ENCODE results near the gene SNAPC3.

Gene SNAPC3

GRCh38 chr9:15492485-15493150, 69.9 kb downstream of the SNAPC3 start:
- DNase-seq (ENCODE audit: low read depth), result no peak

GRCh38 chr9:15498246-15498995, 75.7 kb downstream of the SNAPC3 start:
- DNase-seq (ENCODE audit: low read depth), result no peak

DNA sequence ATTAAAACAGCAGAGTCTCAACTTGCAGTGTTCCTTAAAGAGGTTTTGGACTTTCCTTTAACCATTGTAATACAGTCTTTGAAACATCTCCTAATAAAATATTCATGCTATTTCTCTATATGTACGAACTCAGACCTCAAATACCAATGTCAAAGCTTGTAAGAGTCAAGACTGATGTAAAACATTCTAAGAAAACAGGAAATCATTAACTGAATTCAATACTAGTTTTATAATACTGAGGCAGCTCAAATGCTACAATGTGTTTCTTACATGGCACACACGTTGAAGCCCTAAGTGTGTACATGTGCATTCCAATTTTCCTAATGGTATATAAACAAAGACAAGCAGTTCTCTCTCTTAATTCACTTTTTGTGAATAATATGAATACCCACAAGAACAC, 76.5 kb downstream of the SNAPC3 start:
- no peak for DNase-seq (ENCODE audit: low read depth)

DNA sequence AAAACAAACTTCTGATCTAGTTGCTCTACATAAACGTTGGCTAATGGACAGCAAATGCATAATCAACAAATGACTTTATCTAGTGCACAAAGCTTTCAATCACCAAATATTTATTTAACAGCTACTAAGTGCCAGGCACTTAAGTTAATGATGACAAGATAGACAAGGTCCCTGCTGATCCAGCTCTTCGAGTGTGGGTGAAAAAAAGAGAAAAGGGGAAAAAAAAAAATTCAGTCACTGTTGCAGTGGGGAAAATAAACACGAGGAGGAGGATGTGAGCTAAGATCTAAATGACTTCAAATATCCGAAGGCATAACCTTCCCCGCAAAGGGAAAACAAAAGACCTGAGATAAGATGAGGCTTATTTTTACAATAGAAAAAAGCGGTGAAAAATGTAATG, 78.5 kb downstream of the SNAPC3 start:
- DNase-seq (ENCODE audit: low read depth), result no peak

DNA sequence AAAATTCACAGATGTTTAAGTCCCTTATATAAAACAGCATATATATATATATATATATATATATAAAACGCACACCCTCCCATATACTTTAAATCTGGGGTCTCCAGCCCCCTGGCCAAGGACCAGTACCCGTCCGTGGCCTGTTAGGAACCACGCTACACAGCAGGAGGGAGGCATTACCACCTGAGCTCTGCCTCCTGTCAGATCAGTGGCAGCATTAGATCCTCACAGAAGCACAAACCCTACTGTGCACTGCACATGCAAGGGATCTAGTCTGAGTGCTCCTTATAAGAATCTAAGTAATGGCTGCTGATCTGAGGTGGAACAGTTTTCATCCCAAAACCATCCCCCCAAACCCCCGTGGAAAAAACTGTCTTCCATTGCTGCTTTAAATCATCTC, 79.1 kb downstream of the SNAPC3 start:
- no peak for DNase-seq (ENCODE audit: low read depth)

DNA sequence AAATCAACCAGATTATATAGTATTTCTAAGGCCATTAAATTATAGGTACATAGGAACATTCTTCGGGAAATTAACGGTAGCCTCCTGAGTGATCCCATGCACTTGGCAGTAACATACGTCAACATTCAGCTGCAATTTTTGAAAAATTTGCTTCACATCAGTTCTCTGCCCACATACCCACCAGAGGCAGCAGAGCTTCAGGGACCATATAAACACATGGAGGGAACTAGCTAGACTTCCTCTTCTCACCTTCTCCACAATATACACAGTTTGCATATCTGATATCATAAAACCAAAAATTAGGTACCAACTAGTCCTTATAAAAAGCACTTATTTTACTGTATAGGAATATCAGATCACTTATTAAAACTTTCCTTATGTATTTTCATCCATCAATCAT, 83.2 kb downstream of the SNAPC3 start:
- DNase-seq (ENCODE audit: low read depth), result no peak

GRCh38 chr9:15509931-15510788, 87.5 kb downstream of the SNAPC3 start:
- peak; percentile 55 for DNase-seq (ENCODE audit: low read depth)

DNA sequence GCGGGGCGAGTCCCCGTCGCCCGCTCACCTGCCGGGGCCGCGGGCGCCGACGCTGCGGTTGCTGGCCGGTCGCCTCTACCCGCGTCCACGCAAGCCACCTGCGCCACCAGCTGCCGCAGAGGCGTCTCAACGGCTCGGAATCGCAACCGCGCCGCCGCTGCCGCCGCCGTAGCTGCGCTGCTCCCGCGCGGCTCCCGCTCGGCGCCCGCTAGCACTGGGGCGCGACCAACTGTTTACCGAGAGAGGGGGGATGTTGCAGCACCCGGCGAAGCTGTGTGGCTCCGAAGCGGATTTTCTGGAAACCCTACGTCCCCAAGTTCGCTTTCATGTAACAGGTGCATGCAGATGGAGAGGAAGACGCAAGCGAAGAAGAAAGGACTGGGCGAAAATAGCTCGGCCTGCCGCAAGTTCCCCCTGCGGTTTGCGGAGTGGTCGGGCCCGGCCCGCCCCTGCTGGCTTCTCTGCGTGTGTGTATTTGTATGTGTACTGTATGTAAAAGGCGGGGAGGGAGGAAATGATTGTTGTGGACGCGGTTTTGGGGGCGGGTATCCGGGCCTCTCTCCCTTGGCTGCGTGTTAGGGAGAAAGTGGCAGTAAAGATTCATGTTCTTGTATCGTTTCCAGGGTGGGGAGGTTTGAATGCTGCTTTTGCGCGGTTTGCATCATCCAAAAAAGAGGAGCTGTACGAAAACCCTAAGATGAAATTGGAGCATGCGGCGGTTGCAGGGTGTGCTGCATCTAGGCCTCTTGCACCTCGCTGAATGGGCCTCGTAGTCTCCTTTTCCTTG, 88.3 kb downstream of the SNAPC3 start, which contains the start of gene PSIP1:
Gene PSIP1 (minus strand): TSS at position 182 of the 787 bp plus-strand sequence. CDS start 782 bp downstream, outside the sequence.
- DNase-seq (ENCODE audit: low read depth), result peak; percentile 78
